Measurements from ENCODE around the gene TAOK3. TPM values are rescaled to one million over a fixed set of nuclear protein-coding genes. Genes with fewer than 3 reads are reported as not detected.

The TAOK3 gene
- total and polyA plus RNA-seq, 9 of the 15 experiments (the other 6 are each of a cell fraction or from before 2014, with no cell fraction given): 24.3 to 83.5 (median 47.1) TPM

DNA sequence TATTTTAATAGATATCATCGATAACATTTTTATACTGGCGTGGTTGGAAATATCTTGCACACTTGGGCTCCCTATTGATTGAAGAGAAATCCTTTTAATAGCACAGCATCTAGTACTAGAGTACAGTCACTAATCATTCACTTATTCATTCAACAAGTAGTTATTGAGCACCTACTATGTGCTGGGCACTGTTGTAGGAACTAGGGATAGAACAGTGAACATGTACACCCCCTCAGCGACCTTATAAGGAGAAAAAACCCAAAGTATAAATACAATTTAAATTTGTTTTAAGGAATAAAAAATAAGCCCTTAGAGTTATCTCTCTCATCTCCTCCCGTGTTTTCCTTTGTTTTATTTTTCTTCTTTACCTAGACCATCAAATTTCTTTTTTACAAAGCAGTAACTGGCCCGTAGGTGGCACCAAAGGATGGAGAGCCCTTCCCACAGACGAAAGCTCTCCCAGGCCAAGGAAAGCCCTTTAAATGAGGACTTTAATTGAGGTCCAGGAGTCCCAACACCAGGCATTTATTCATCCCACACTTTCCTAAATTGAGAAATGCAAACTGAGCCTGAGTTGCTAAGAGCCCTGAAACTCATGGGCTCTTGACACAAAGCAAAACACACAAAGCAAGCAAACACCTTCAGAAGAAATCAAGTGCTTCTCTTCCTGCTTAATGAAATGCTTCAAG lies 207.8 kb downstream of the TAOK3 start:
- DNase-seq (ENCODE audit: extremely low read depth in 1 of 4, low spot score in 3 of 4) (peak in 2 of 4 experiments; percentile 14 to 25), ATAC-seq (0 out of 3 replicates have a peak, but pooled peaks have one; percentile 39), FAIRE-seq (no peak)
- WGBS (ENCODE audit: insufficient coverage, low coverage, missing lambda C conversion rate): 69% methylated on average over 6 of the region's 6 CpGs
- intact Hi-C loops (cut with micrococcal nuclease) (no loop called here), in situ Hi-C loops (cut with MboI) (no loop called here)
- ChIA-PET POLR2A (interaction anchor here (0.8 kb wide), 1 partner anchor 10 kb away, joined by 4 read pairs; no protein-coding TSS in a partner anchor), CTCF (ENCODE audit: low intra/inter-chr PET ratio) (interaction anchor here (1.6 kb wide), 1 partner anchor 211 kb away, joined by 6 read pairs; the partner anchor contains the start of gene SUDS3)
- H3K27ac ChIP-seq (ENCODE audit: extremely low read depth, low read depth, low read length): no peak overlapping the region
- peaks cover 60% of the 10 kb centered on the region for H3K36me3 ChIP-seq (ENCODE audit: control insufficient read depth, insufficient read depth, low read length)
- no peaks in the 10 kb centered on the region for H3K9me3 ChIP-seq (replicated peaks; ENCODE audit: control insufficient read depth, insufficient read depth, low read depth, low read length)
- no peak overlapping the region for H3K4me2 ChIP-seq (ENCODE audit: insufficient read depth, low read length)
- TF ChIP-seq RCOR1 (IDR thresholded peaks at IDR 0.05; ENCODE audit: borderline replicate concordance in 1 of 2, low read depth in 2 of 2, low read length in 2 of 2) (no peak), ZKSCAN1 (IDR thresholded peaks at IDR 0.05; ENCODE audit: low read depth, low read length) (peak; percentile 86), ZNF695 (CRISPR knock-in tag; IDR thresholded peaks at IDR 0.05) (no peak), MAFG (tag; conservative IDR thresholded peaks at IDR 0.05) (no peak), RAD21 (CRISPR knock-in tag; conservative IDR thresholded peaks at IDR 0.05 in 1 of 2, IDR thresholded peaks at IDR 0.05 in 1 of 2) (peak in 1 of 2 experiments; percentile 20; a peak in 1 of 4 replicates), ADNP (tag; IDR thresholded peaks at IDR 0.05) (no peak)
- TF ChIP-seq, protein P1, sequence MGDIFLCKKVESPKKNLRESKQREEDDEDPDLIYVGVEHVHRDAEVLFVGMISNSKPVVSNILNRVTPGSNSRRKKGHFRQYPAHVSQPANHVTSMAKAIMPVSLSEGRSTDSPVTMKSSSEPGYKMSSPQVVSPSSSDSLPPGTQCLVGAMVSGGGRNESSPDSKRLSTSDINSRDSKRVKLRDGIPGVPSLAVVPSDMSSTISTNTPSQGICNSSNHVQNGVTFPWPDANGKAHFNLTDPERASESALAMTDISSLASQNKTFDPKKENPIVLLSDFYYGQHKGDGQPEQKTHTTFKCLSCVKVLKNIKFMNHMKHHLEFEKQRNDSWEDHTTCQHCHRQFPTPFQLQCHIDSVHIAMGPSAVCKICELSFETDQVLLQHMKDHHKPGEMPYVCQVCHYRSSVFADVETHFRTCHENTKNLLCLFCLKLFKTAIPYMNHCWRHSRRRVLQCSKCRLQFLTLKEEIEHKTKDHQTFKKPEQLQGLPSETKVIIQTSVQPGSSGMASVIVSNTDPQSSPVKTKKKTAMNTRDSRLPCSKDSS (IDR thresholded peaks at IDR 0.05; ENCODE audit: low read depth, partially characterized antibody): no peak
- TF ChIP-seq, protein P2, sequence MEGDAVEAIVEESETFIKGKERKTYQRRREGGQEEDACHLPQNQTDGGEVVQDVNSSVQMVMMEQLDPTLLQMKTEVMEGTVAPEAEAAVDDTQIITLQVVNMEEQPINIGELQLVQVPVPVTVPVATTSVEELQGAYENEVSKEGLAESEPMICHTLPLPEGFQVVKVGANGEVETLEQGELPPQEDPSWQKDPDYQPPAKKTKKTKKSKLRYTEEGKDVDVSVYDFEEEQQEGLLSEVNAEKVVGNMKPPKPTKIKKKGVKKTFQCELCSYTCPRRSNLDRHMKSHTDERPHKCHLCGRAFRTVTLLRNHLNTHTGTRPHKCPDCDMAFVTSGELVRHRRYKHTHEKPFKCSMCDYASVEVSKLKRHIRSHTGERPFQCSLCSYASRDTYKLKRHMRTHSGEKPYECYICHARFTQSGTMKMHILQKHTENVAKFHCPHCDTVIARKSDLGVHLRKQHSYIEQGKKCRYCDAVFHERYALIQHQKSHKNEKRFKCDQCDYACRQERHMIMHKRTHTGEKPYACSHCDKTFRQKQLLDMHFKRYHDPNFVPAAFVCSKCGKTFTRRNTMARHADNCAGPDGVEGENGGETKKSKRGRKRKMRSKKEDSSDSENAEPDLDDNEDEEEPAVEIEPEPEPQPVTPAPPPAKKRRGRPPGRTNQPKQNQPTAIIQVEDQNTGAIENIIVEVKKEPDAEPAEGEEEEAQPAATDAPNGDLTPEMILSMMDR (IDR thresholded peaks at IDR 0.05 in 2 of 3, conservative IDR thresholded peaks at IDR 0.05 in 1 of 3; ENCODE audit: insufficient read depth in 2 of 3, low read depth in 1 of 3, low read length in 3 of 3): peak; percentile 19 to 45 (median 25); a peak in 4 of 6 replicates
- no peak overlapping the region for H3K9ac ChIP-seq (ENCODE audit: insufficient read depth in 1 of 2, low read depth in 2 of 2, low read length in 2 of 2)
- no peak overlapping the region for H2AFZ ChIP-seq (ENCODE audit: low read depth, low read length)
- H3K4me3 ChIP-seq: no peak overlapping the region
- H3K4me1 ChIP-seq (replicated peaks in 1 of 2; ENCODE audit: control insufficient read depth in 2 of 2, insufficient read depth in 2 of 2, low read length in 2 of 2): no peaks in the 10 kb centered on the region
- BruUV-seq (replicated peaks): no TSS peak
- no peaks in the 10 kb centered on the region for H3K79me2 ChIP-seq (ENCODE audit: control insufficient read depth, insufficient read depth, low read length)
- no peaks in the 10 kb centered on the region for H3K27me3 ChIP-seq (ENCODE audit: control insufficient read depth in 2 of 2, insufficient read depth in 2 of 2, low read length in 2 of 2)
- H3K9me1 ChIP-seq (ENCODE audit: control insufficient read depth, insufficient read depth, low read length): no peaks in the 10 kb centered on the region
- no peaks in the 10 kb centered on the region for H4K20me1 ChIP-seq (replicated peaks; ENCODE audit: control insufficient read depth, insufficient read depth, low read length)

Data from K562 (cell line).